ENCODE results near the gene LSM4. TPM values are rescaled to one million over a fixed set of nuclear protein-coding genes. Genes with fewer than 3 reads are reported as not detected.

The LSM4 gene
- total RNA-seq, 1 experiment from 2014 or later = 115 TPM

- H3K36me3 Mint-ChIP-seq (ENCODE audit: insufficient read depth, unreplicated experiment) = peaks cover 21% of the 10 kb centered on the region
- no peaks in the 10 kb centered on the region for H3K4me1 Mint-ChIP-seq (ENCODE audit: low read depth, unreplicated experiment)
- H3K27ac Mint-ChIP-seq (ENCODE audit: unreplicated experiment) = no peak overlapping the region
- H3K9me3 Mint-ChIP-seq (ENCODE audit: low read depth, unreplicated experiment) = no peaks in the 10 kb centered on the region
- no peaks in the 10 kb centered on the region for H3K27me3 Mint-ChIP-seq (ENCODE audit: unreplicated experiment)
- intact Hi-C loops (cut with micrococcal nuclease; ENCODE audit: unreplicated experiment) = loop anchor here (10.0 kb wide), 1 partner anchor 144 kb away; the partner anchor contains the start of gene SSBP4
- DNase-seq = no peak
- no peak for TF ChIP-seq CTCF (IDR thresholded peaks at IDR 0.05; ENCODE audit: unreplicated experiment)
- H3K4me3 Mint-ChIP-seq (ENCODE audit: low read depth, unreplicated experiment) = no peak overlapping the region
- CTCF ChIA-PET = interaction anchor here (0.7 kb wide), 2 partner anchors 9 to 52 kb away, joined by 3 to 5 read pairs; no protein-coding TSS in a partner anchor
- no TSS peak for BruUV-seq (replicated peaks)
Measured at GRCh38 chr19:18270326-18270725, 52.5 kb downstream of the LSM4 start.

GRCh38 chr19:18269070-18269723 is 53.7 kb downstream of the LSM4 start:
- BruUV-seq (replicated peaks) = no TSS peak

GRCh38 chr19:18266771-18267686 is 55.8 kb downstream of the LSM4 start:
- no peak for DNase-seq
- no peak overlapping the region for H3K27ac Mint-ChIP-seq (ENCODE audit: unreplicated experiment)
- TF ChIP-seq CTCF (IDR thresholded peaks at IDR 0.05; ENCODE audit: unreplicated experiment) = no peak
- H3K4me3 Mint-ChIP-seq (ENCODE audit: low read depth, unreplicated experiment) = no peak overlapping the region
- intact Hi-C loops (cut with micrococcal nuclease; ENCODE audit: unreplicated experiment) = no loop called here
- CTCF ChIA-PET = no interaction called here
- no peaks in the 10 kb centered on the region for H3K9me3 Mint-ChIP-seq (ENCODE audit: low read depth, unreplicated experiment)
- no peaks in the 10 kb centered on the region for H3K4me1 Mint-ChIP-seq (ENCODE audit: low read depth, unreplicated experiment)
- BruUV-seq (replicated peaks) = no TSS peak
- peaks cover 3% of the 10 kb centered on the region for H3K36me3 Mint-ChIP-seq (ENCODE audit: insufficient read depth, unreplicated experiment)
- H3K27me3 Mint-ChIP-seq (ENCODE audit: unreplicated experiment) = no peaks in the 10 kb centered on the region

More at GRCh38 chr19:18269070-18269723, 53.7 kb downstream of the LSM4 start:
- CTCF ChIA-PET = no interaction called here
- intact Hi-C loops (cut with micrococcal nuclease; ENCODE audit: unreplicated experiment) = no loop called here
- Mint-ChIP-seq H3K4me1 (ENCODE audit: low read depth, unreplicated experiment) (no peaks in the 10 kb centered on the region), H3K9me3 (ENCODE audit: low read depth, unreplicated experiment) (no peaks in the 10 kb centered on the region), H3K27me3 (ENCODE audit: unreplicated experiment) (no peaks in the 10 kb centered on the region), H3K36me3 (ENCODE audit: insufficient read depth, unreplicated experiment) (peaks cover 10% of the 10 kb centered on the region), H3K4me3 (ENCODE audit: low read depth, unreplicated experiment) (no peak overlapping the region), H3K27ac (ENCODE audit: unreplicated experiment) (no peak overlapping the region)
- no peak for TF ChIP-seq CTCF (IDR thresholded peaks at IDR 0.05; ENCODE audit: unreplicated experiment)
- no peak for DNase-seq

GRCh38 chr19:18265582-18265981 is 57.3 kb downstream of the LSM4 start:
- DNase-seq = no peak
- Mint-ChIP-seq H3K9me3 (ENCODE audit: low read depth, unreplicated experiment) (no peaks in the 10 kb centered on the region), H3K36me3 (ENCODE audit: insufficient read depth, unreplicated experiment) (peaks cover 5% of the 10 kb centered on the region), H3K4me3 (ENCODE audit: low read depth, unreplicated experiment) (no peak overlapping the region), H3K27ac (ENCODE audit: unreplicated experiment) (no peak overlapping the region), H3K27me3 (ENCODE audit: unreplicated experiment) (no peaks in the 10 kb centered on the region), H3K4me1 (ENCODE audit: low read depth, unreplicated experiment) (no peaks in the 10 kb centered on the region)
- BruUV-seq (replicated peaks) = no TSS peak
- CTCF ChIA-PET = no interaction called here
- intact Hi-C loops (cut with micrococcal nuclease; ENCODE audit: unreplicated experiment) = no loop called here
- no peak for TF ChIP-seq CTCF (IDR thresholded peaks at IDR 0.05; ENCODE audit: unreplicated experiment)
